ENCODE measurements around the gene MED13L. TPM values are rescaled to one million over a fixed set of nuclear protein-coding genes. Genes with fewer than 3 reads are reported as not detected.

Gene MED13L
- polyA plus RNA-seq, 4 donors: 9.8 to 74.0 (median 14.3) TPM

DNA sequence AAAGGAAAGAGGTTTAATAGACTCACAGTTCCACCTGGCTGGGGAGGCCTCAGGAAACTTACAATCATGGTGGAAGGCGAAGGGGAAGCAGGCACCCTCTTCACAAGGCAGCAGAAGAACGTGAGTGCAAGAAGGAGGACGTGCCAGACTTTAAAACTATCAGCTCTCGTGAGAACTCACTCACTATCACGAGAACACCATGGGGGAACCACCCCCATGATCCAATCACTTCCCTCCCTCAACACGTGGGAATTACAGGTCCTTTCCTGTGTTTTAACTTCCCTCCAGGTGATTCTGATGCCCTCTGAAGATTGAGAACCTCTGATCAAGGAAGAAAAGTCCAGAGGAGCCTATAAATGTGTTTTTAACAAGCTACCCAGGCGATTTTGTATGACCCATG, 358.7 kb downstream of the MED13L start:
- Histone ChIP-seq H3K27ac (ENCODE audit: low read depth in 1 of 3, low read length in 2 of 3) (no peak overlapping the region), H3K4me1 (ENCODE audit: control insufficient read depth in 3 of 3, insufficient read depth in 2 of 3, low read depth in 1 of 3, low read length in 2 of 3) (no peaks in the 10 kb centered on the region), H3K9me3 (ENCODE audit: control insufficient read depth in 2 of 2, insufficient read depth in 1 of 2, low read depth in 1 of 2, low read length in 1 of 2) (peaks cover 2 to 8% of the 10 kb centered on the region in 2 donors), H3K36me3 (ENCODE audit: control insufficient read depth in 3 of 3, insufficient read depth in 2 of 3, low read depth in 1 of 3, low read length in 3 of 3) (no peaks in the 10 kb centered on the region), H3K27me3 (ENCODE audit: control insufficient read depth in 3 of 3, insufficient read depth in 3 of 3, low read length in 3 of 3) (peaks cover 0 to 7% (median 3%) of the 10 kb centered on the region in 3 donors), H3K4me3 (ENCODE audit: low read depth in 1 of 3, low read length in 3 of 3) (no peak overlapping the region)
- DNase-seq (no peak), FAIRE-seq (no peak)
- WGBS, 3 donors: 44 to 58% (median 56%) methylated on average over 7 of the region's 7 CpGs

DNA sequence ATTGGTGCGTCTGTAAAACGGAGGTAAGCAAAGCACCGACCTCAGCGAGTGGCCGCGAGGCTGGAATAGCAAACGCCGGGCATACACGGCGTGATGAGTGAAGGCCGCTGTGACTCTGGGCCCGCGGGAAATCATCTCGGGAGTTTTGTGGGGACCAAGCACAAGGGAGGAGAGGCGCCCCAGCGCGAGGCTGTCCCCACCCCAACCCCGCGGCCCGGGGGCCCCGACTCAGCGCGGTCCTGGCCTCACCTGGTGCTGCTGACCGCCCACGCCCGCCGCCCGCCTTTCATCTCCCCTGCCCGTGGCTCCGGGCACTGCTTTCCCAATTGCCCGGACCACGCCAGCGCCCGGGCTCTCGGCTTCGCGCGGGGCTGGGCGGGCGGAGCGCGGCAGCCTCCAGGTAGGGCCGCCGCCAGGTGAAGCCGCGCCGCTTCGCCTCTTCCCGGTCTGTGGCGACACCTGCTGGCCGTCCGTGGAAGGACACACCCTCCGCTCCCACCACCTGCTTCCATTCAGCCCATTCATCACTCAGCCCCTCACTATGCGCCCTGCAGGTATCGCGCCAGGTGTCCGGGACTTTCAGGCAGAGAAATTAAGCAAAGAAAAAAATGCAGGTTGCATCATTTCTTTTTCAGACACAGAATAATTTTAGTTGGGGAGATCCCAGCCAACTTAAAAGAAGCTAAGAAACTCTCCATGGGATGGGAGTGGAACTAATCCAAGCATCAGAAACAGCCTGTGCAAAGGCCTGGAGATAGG, 360.4 kb downstream of the MED13L start:
- no peaks in the 10 kb centered on the region for H3K36me3 ChIP-seq (ENCODE audit: control insufficient read depth in 3 of 3, insufficient read depth in 2 of 3, low read depth in 1 of 3, low read length in 3 of 3)
- H3K4me1 ChIP-seq (ENCODE audit: control insufficient read depth in 3 of 3, insufficient read depth in 2 of 3, low read depth in 1 of 3, low read length in 2 of 3): no peaks in the 10 kb centered on the region
- no peaks in the 10 kb centered on the region for H3K9me3 ChIP-seq (ENCODE audit: control insufficient read depth in 2 of 2, insufficient read depth in 1 of 2, low read depth in 1 of 2, low read length in 1 of 2)
- no peak overlapping the region for H3K27ac ChIP-seq (ENCODE audit: low read depth in 1 of 3, low read length in 2 of 3)
- no peak for FAIRE-seq
- peak; percentile 58 to 82 for DNase-seq
- WGBS, 3 donors: 3 to 6% (median 4%) methylated on average over 53 to 57 of the region's 57 CpGs
- peak overlapping the region in 1 of 3 donors; percentile 52 for H3K4me3 ChIP-seq (ENCODE audit: low read depth in 1 of 3, low read length in 3 of 3)
- peaks cover 0 to 4% (median 3%) of the 10 kb centered on the region in 3 donors for H3K27me3 ChIP-seq (ENCODE audit: control insufficient read depth in 3 of 3, insufficient read depth in 3 of 3, low read length in 3 of 3)

- Histone ChIP-seq H3K4me3 (ENCODE audit: low read depth in 1 of 3, low read length in 3 of 3) (no peak overlapping the region), H3K27ac (ENCODE audit: low read depth in 1 of 3, low read length in 2 of 3) (no peak overlapping the region), H3K36me3 (ENCODE audit: control insufficient read depth in 3 of 3, insufficient read depth in 2 of 3, low read depth in 1 of 3, low read length in 3 of 3) (no peaks in the 10 kb centered on the region), H3K4me1 (ENCODE audit: control insufficient read depth in 3 of 3, insufficient read depth in 2 of 3, low read depth in 1 of 3, low read length in 2 of 3) (no peaks in the 10 kb centered on the region), H3K27me3 (ENCODE audit: control insufficient read depth in 3 of 3, insufficient read depth in 3 of 3, low read length in 3 of 3) (peaks cover 0 to 4% (median 3%) of the 10 kb centered on the region in 3 donors), H3K9me3 (ENCODE audit: control insufficient read depth in 2 of 2, insufficient read depth in 1 of 2, low read depth in 1 of 2, low read length in 1 of 2) (no peaks in the 10 kb centered on the region)
- DNase-seq: no peak
- FAIRE-seq: no peak
- 78 to 91% (median 83%) methylated on average over 5 of the region's 5 CpGs for WGBS, 3 donors
Observed at GRCh38 chr12:115914122-115914521, 363.4 kb downstream of the MED13L start.

- no peaks in the 10 kb centered on the region for H3K9me3 ChIP-seq (ENCODE audit: control insufficient read depth in 2 of 2, insufficient read depth in 1 of 2, low read depth in 1 of 2, low read length in 1 of 2)
- 81 to 100% (median 91%) methylated on average over 1 of the region's 1 CpG for WGBS, 3 donors
- H3K36me3 ChIP-seq (ENCODE audit: control insufficient read depth in 3 of 3, insufficient read depth in 2 of 3, low read depth in 1 of 3, low read length in 3 of 3): no peaks in the 10 kb centered on the region
- no peak overlapping the region for H3K27ac ChIP-seq (ENCODE audit: low read depth in 1 of 3, low read length in 2 of 3)
- no peak for FAIRE-seq
- DNase-seq: peak in 1 of 2 donors; percentile 32
- peaks cover 0 to 4% (median 3%) of the 10 kb centered on the region in 3 donors for H3K27me3 ChIP-seq (ENCODE audit: control insufficient read depth in 3 of 3, insufficient read depth in 3 of 3, low read length in 3 of 3)
- no peaks in the 10 kb centered on the region for H3K4me1 ChIP-seq (ENCODE audit: control insufficient read depth in 3 of 3, insufficient read depth in 2 of 3, low read depth in 1 of 3, low read length in 2 of 3)
- no peak overlapping the region for H3K4me3 ChIP-seq (ENCODE audit: low read depth in 1 of 3, low read length in 3 of 3)
Observed at GRCh38 chr12:115912440-115912839, 365.1 kb downstream of the MED13L start.

DNA sequence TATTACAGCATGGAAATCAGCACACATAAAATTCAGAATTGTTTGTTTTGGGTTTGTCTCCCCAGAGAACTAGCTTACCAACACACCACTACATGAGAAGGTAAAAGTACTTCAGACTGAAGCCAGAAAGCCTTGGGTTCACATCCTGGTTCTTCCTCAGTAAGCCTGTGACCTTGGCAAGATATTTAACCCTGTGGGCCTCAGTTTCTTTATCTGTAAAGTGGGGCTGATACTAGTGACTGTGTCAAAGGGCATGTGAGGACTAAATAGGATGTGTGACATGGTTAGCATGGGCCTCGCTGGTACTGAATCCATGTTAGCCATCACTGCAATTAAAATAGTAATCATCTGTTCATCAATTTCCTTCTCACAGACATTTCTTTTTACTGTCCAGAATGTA, 366.1 kb downstream of the MED13L start:
- Histone ChIP-seq H3K4me1 (ENCODE audit: control insufficient read depth in 3 of 3, insufficient read depth in 2 of 3, low read depth in 1 of 3, low read length in 2 of 3) (no peaks in the 10 kb centered on the region), H3K27ac (ENCODE audit: low read depth in 1 of 3, low read length in 2 of 3) (no peak overlapping the region), H3K4me3 (ENCODE audit: low read depth in 1 of 3, low read length in 3 of 3) (no peak overlapping the region), H3K36me3 (ENCODE audit: control insufficient read depth in 3 of 3, insufficient read depth in 2 of 3, low read depth in 1 of 3, low read length in 3 of 3) (no peaks in the 10 kb centered on the region), H3K27me3 (ENCODE audit: control insufficient read depth in 3 of 3, insufficient read depth in 3 of 3, low read length in 3 of 3) (no peaks in the 10 kb centered on the region), H3K9me3 (ENCODE audit: control insufficient read depth in 2 of 2, insufficient read depth in 1 of 2, low read depth in 1 of 2, low read length in 1 of 2) (no peaks in the 10 kb centered on the region)
- no peak for DNase-seq
- no peak for FAIRE-seq
- WGBS, 3 donors: 74 to 100% (median 90%) methylated on average over 1 of the region's 1 CpG

- Histone ChIP-seq H3K9me3 (ENCODE audit: control insufficient read depth in 2 of 2, insufficient read depth in 1 of 2, low read depth in 1 of 2, low read length in 1 of 2) (no peaks in the 10 kb centered on the region), H3K27me3 (ENCODE audit: control insufficient read depth in 3 of 3, insufficient read depth in 3 of 3, low read length in 3 of 3) (peaks cover 0 to 3% (median 0%) of the 10 kb centered on the region in 3 donors), H3K36me3 (ENCODE audit: control insufficient read depth in 3 of 3, insufficient read depth in 2 of 3, low read depth in 1 of 3, low read length in 3 of 3) (no peaks in the 10 kb centered on the region), H3K27ac (ENCODE audit: low read depth in 1 of 3, low read length in 2 of 3) (no peak overlapping the region), H3K4me3 (ENCODE audit: low read depth in 1 of 3, low read length in 3 of 3) (no peak overlapping the region), H3K4me1 (ENCODE audit: control insufficient read depth in 3 of 3, insufficient read depth in 2 of 3, low read depth in 1 of 3, low read length in 2 of 3) (no peaks in the 10 kb centered on the region)
- no peak for DNase-seq
- 19 to 39% (median 31%) methylated on average over 5 of the region's 5 CpGs for WGBS, 3 donors
- FAIRE-seq: no peak
Observed at GRCh38 chr12:115910057-115910456, 367.4 kb downstream of the MED13L start.

Measured in small intestine (tissue), 7 donors.